SK-N-MC (cell line): ENCODE measurements around the gene CCDC27.

Experiments
- EZH2 ChIP-seq: fragments of 200-600 bp; sonication (generic); IDR thresholded peaks from one replicate; pipeline ENCODE4 v1.6.1; 2017; ENCODE audit warnings: antibody characterized with exemption
- FOXP2 ChIP-seq: optimal IDR thresholded peaks from 2 replicates; pipeline ENCODE3; 2011; ENCODE audit warnings: mild to moderate bottlenecking, moderate library complexity; ENCODE audit not compliant: insufficient read depth; ENCODE audit errors: extremely low read length, control extremely low read depth
- POLR2AphosphoS5 ChIP-seq: IDR thresholded peaks from 2 replicates; pipeline ENCODE4 v1.6.1; 2012; ENCODE audit warnings: mild to moderate bottlenecking, low read depth, low read length, borderline replicate concordance

GRCh38 chr1:3736131-3736561, 16.1 kb upstream of the CCDC27 start:
- TF ChIP-seq EZH2, result no peak
- TF ChIP-seq POLR2AphosphoS5, result no peak
- no peak for TF ChIP-seq FOXP2
